Measurements from ENCODE around the gene VPS36. TPM values are rescaled to one million over a fixed set of nuclear protein-coding genes. Genes with fewer than 3 reads are reported as not detected.
"Not testable (repeated sequence)": the region's sequence is repeated elsewhere in the genome, so short reads cannot be mapped to it uniquely, and the experiment has no call there.

VPS36 gene
- total RNA-seq, 1 experiment from 2014 or later: 13.8 TPM

DNA sequence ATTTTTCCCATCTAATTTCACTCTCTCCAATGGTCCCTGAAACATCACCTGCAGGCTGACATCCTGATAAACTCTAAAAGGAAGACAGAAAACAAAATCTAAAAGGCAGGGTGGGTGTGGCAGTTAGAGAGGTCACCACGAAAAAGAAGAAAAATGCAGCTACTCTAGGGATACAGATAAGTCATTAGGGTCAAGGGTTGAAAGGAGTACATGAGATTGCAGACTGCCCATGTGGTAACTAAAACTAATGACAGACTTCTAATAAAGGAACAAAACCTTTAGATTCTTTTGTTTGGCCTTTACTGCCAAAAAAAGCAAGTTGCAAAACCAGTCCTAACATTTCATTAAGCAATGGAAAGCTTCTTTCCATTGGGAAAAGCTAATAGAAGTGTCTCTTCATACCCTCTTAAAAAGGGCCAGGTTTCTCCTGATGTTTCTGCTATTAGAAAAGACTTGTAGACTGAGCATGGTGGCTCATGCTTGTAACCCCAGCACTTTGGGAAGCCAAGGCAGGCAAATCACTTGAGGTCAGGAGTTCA lies 75.5 kb downstream of the VPS36 start:
- H3K27me3 ChIP-seq (ENCODE audit: control insufficient read depth, insufficient read depth, low read length): no peaks in the 10 kb centered on the region
- no peak overlapping the region for H3K4me3 ChIP-seq (ENCODE audit: insufficient read depth, low read depth, low read length)
- DNase-seq: no peak
- no peaks in the 10 kb centered on the region for H3K36me3 ChIP-seq (replicated peaks; ENCODE audit: control insufficient read depth, insufficient read depth, low read length)

DNA sequence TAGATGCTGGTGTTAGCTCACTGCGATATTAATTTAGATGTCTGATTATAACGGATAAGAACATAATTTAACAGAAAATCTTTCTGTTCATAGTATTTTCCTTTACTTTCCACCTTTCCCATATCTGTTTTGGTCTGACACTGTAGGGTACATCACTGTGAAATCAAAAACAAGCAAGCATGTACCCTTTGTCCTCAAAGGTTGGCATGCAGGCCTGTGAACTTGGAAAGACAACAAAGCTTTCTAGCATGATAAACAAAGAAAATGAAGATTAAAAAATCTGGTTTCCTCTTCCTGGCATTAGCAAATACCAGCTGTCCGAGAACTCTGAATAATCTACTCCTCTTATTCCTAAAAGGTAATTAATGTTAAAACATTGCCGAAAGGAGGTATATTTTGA lies 76.0 kb downstream of the VPS36 start:
- Histone ChIP-seq H3K4me3 (ENCODE audit: insufficient read depth, low read depth, low read length) (no peak overlapping the region), H3K27me3 (ENCODE audit: control insufficient read depth, insufficient read depth, low read length) (no peaks in the 10 kb centered on the region), H3K36me3 (replicated peaks; ENCODE audit: control insufficient read depth, insufficient read depth, low read length) (no peaks in the 10 kb centered on the region)
- DNase-seq: no peak

DNA sequence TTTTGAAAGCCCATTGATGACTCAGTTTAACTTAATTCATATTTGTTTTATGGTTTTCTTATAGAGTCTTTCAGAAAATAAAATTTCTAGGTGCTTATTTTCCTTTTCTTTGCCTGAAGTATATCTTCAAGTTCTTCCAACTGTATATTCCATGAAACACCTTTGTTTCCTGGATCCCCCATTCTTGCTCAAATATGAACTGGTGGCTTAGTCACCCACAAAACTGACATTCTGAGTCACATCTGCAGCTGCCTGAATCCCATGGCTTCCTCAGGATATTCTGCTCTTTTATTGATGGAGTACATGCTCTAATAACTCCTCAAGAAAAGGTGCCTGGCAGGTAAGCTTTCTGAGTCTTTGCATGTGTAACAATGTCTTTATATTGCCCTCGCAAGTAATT lies 77.2 kb downstream of the VPS36 start:
- not testable (repeated sequence) for H3K36me3 ChIP-seq (replicated peaks; ENCODE audit: control insufficient read depth, insufficient read depth, low read length); H3K27me3 ChIP-seq (ENCODE audit: control insufficient read depth, insufficient read depth, low read length); DNase-seq; H3K4me3 ChIP-seq (ENCODE audit: insufficient read depth, low read depth, low read length)

DNA sequence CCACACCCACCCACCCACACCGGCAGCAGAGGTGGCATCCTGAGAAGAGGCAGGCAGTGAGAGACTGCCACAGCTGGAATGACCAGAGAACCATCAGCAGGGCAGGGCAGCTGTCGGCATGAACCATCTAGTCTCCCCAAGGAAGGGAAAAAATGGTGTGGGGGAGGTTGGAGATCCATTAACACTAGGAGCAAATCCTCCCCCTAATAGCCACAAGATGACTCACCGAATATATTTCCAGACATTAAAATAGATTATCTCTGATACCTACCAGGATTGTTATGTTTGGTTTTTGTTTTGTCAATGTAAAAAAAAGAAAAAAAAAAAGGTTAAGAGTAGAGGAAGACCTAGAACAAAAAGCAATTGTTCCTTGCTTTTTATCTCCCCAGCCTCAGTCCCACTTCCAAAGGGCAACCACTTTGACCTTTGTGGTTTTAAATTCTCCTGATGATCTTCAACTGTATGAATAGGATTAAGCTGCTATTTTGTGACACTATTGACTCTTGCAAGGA lies 78.6 kb downstream of the VPS36 start:
- Histone ChIP-seq H3K27me3 (ENCODE audit: control insufficient read depth, insufficient read depth, low read length) (no peaks in the 10 kb centered on the region), H3K4me3 (ENCODE audit: insufficient read depth, low read depth, low read length) (no peak overlapping the region), H3K36me3 (replicated peaks; ENCODE audit: control insufficient read depth, insufficient read depth, low read length) (no peaks in the 10 kb centered on the region)
- DNase-seq: peak; percentile 28

DNA sequence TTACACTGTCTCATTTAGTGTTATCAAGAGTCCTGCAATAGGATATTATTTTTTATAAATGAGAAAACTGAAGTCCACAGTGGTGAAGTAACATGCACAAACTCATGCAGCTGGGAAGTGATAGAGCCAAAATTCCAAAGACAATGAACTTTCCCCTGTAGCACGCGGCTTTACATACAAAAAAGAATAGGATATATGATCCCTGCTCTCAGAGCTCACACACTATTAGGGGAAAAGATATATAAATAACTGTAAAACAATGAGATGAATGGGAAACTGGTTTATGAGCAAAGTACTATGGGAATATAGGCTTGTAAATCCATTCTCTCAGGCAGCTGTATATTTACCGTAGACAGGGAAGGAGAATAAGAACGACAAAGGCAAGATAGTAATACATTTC lies 84.1 kb downstream of the VPS36 start:
- H3K27me3 ChIP-seq (ENCODE audit: control insufficient read depth, insufficient read depth, low read length): no peaks in the 10 kb centered on the region
- no peaks in the 10 kb centered on the region for H3K36me3 ChIP-seq (replicated peaks; ENCODE audit: control insufficient read depth, insufficient read depth, low read length)
- no peak for DNase-seq
- H3K4me3 ChIP-seq (ENCODE audit: insufficient read depth, low read depth, low read length): no peak overlapping the region

Other genes with a start within 250 kb of the VPS36 start
- 0.07 TPM in 2 replicates for gene THSD1, start 44.5 kb downstream of the VPS36 start, total RNA-seq (2014; rRNA removed; shearing (Covaris generic))
- 35.8 and 55.8 TPM in 2 replicates for gene CKAP2, start 4.8 kb upstream of the VPS36 start, total RNA-seq (2014; rRNA removed; shearing (Covaris generic))
- 1.7 TPM in 2 replicates for gene HNRNPA1L2, start 191.8 kb upstream of the VPS36 start, total RNA-seq (2014; rRNA removed; shearing (Covaris generic))
- gene SUGT1, start 202.2 kb upstream of the VPS36 start, total RNA-seq (2014; rRNA removed; shearing (Covaris generic)): 39.9 and 47.7 TPM in 2 replicates

Data from H7 (cell line).